ENCODE measurements around the gene PNPLA8.

GRCh38 chr7:108452707-108453106, 73.2 kb downstream of the PNPLA8 start:
- no peak for TF ChIP-seq POLR2AphosphoS5 (IDR thresholded peaks at IDR 0.05)
- TF ChIP-seq, protein P1, sequence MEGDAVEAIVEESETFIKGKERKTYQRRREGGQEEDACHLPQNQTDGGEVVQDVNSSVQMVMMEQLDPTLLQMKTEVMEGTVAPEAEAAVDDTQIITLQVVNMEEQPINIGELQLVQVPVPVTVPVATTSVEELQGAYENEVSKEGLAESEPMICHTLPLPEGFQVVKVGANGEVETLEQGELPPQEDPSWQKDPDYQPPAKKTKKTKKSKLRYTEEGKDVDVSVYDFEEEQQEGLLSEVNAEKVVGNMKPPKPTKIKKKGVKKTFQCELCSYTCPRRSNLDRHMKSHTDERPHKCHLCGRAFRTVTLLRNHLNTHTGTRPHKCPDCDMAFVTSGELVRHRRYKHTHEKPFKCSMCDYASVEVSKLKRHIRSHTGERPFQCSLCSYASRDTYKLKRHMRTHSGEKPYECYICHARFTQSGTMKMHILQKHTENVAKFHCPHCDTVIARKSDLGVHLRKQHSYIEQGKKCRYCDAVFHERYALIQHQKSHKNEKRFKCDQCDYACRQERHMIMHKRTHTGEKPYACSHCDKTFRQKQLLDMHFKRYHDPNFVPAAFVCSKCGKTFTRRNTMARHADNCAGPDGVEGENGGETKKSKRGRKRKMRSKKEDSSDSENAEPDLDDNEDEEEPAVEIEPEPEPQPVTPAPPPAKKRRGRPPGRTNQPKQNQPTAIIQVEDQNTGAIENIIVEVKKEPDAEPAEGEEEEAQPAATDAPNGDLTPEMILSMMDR (IDR thresholded peaks at IDR 0.05): peak in 2 of 5 experiments; percentile 25 to 26

Data from transverse colon (tissue), 4 donors.